GM21423 (cell line): ENCODE measurements around the gene ZNF799.
A peak's percentile ranks its signal among the peaks of the same experiment; 100 is the strongest.
"Not testable (repeated sequence)": the region's sequence is repeated elsewhere in the genome, so short reads cannot be mapped to it uniquely, and the experiment has no call there.

ENCODE experiments used
- ATAC-seq: cut with Tn5 transposase; IDR thresholded peaks from one replicate; pipeline ENCODE4 v1.9.1; 2021; ENCODE audit warnings: mild to moderate bottlenecking, moderate library complexity; ENCODE audit not compliant: unreplicated experiment

The ZNF799 gene

DNA sequence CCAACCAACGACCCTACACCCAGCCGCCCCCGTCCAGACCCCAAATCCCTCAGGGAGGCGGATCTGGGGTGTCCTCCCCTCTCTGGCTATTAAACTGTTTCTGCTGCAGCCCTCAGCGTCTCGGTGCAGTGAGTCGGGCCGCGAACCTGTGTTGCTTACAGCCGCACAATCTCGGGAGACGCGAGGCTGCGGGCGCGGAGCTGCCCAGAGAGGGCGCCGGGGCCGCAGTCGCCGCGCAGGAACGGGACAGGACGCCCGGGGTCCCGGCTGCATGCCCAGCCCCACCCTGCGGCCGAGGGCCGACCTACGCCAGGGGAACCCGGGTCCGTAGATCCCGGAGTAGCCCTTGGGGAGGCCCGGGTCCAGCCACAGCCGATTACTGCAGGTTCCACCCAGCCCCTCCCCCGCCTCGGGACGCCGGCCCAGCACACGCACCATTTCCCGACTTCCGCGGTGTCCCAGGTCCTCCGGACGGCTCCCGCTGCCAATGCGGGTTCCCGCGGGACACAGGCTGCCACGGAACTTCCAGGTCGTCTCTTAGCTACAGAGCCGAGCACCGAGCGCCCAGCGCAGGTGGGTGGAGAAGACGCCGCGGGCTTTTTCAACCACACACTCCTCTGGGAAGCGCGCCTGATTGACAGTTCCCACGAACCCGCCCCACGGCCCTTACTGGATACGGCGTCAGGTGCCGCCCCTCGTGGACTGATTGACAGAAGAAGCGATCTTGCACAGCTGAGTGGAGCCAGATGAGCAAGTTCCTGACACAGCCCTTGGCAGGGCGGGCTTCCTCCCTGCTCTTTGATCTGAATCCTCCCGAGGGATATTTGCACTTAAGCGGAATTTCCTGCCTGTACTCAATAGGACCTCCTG lies at the start of gene ZNF799:
Gene ZNF799 (minus strand): TSS at position 639 of the 870 bp plus-strand sequence. CDS start 201 bp downstream, at position 438.
- ATAC-seq: peak; percentile 82

DNA sequence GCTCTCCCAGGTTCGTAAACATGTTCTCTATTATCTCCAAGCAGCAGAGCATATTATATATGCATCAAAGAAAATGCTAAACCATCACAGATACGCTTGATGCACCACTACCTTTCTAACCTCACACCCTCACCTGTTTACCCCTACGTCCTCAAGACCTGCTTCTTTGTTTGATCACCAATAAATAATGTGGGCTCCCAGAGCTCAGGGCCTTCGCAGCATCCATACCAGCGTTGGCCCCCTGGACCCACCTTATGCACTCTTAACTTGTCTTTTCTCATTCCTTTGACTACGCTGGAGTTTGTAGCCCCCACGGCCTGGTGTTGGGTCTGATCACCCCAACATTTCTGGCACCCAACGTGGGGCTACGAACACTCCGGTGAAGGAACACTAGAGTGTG lies 49.8 kb upstream of the ZNF799 start:
- ATAC-seq: no peak

DNA sequence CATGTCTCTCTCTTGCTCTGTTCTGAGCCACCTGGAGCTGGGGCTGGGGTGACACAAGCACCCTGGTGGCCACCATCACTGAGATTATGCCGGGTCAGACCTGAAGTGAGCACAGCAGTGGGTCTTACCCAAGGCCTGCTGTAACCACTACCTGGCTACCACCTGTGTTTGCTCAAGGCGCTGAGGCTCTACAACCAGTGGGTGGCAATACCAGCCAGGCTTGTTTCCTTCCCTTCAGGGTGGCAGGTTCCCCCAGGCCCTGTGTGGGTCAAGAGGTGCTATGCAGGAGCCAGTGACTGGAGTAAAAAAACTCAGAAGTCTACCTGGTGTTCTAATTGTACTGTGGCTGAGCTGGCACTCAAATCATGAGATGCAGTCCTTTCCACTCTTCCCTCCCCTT lies 47.7 kb upstream of the ZNF799 start:
- no peak for ATAC-seq

DNA sequence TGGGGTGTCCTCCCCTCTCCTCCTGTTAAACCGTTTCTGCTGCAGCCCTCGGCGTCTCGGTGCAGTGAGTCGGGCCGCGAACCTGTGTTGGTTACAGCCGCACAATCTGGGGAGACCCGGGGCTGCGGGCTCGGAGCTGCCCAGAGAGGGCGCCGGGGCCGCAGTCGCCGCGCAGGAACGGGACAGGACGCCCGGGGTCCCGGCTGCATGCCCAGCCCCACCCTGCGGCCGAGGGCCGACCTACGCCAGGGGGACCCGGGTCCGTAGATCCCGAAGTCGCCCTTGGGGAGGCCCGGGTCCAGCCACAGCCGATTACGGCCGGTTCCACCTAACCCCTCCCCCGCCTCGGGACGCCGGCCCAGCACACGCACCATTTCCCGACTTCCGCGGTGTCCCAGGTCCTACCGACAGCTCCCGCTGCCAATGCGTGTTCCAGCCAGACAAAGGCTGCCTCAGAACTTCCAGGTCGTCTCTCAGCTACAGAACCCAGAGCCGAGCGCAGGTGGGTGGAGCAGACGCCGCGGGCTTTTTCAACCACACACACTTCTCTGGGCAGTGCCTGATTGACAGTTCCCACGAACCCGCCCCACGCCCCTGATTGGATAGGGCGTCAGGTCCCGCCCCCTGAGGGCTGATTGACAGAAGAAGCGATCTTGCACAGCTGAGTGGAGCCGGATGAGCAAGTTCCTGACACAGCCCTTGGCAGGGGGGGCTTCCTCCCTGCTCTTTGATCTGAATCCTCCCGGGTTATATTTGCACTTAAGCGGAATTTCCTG lies 39.7 kb upstream of the ZNF799 start, which contains the start of gene ZNF443:
Gene ZNF443 (minus strand): TSS at position 481 of the 776 bp plus-strand sequence. CDS start 107 bp downstream, at position 374.
- peak; percentile 85 for ATAC-seq

DNA sequence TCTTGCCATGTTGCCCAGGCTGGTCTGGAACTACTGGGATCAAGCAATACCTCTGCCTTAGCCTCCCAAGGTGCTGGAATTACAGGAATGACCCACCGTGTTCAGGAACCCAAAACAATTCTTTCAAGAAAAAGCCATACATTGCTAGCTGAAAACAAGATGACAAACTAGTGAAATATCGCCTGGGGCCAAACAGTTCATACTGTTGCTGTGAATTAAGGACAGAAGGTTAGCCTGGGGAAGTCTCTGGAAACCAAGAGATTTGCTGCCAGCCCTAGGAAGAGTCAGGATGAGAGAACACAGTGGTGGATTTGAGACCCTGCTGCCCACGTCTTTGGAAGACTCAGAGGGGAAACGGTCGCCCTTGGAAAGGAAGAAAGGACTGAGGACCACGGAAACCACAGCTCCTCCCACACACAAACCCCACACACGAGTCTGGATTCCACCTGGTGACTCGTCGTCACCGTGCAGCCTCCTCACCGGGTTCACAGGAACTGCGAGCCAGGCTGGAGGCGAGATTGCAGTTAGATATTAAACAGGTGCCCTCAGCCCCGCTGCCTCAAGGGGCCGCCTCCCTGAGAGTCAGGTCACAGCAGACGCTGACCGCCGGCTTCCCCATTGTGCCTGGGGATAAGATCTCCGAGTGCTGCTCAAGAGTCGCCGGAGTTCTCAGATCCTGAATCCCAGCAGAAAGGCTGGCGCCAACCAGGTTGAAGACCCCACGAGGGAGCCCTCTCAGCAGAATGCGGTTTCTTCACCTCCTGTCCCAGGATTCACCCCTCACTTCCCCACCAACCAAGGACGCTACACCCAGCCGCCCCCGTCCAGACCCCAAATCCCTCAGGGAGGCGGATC lies 38.8 kb upstream of the ZNF799 start:
- peak; percentile 43 for ATAC-seq

DNA sequence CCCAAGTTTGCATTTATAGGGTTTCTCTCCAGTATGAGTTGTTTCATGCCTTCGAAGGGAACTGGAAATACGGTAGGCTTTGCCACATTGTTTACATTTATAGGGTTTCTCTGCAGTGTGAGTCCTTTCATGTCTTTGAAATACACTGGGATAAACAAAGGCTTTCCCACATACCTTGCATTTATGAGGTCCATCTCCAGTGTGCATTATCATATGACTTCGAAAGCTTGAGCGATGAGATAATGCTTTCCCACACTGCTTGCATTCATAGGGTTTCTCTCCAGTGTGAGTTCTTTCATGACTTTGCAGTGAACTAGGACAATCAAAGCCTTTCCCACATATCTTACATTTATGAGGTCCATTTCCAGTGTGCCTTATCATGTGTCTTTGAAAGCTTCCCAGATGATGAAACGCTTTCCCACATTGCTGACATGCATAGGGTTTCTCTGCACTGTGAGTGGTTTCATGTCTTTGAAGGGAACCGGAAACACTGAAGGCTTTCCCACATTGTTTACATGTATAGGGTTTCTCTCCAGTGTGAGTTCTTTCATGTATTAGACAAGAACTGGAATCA lies 29.7 kb upstream of the ZNF799 start:
- ATAC-seq: not testable (repeated sequence)

DNA sequence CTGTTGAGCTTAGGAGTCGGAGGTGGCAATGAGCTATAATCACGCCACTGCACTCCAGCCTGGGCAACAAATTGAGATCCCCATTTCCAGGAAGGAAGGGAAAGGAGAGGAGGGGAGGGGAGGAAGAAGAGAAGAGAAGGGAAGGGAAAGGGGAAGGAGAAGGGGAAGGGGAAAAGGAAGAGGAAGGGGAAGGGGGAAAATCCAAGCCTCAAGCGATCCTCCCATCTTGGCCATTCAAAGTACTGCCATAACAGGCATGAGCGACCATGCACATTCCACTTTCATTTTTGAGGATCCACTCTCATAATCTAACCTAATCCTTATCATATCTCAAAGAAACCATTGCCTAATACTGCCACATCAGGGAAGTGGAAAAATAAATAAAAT lies 24.8 kb upstream of the ZNF799 start:
- ATAC-seq: no peak

DNA sequence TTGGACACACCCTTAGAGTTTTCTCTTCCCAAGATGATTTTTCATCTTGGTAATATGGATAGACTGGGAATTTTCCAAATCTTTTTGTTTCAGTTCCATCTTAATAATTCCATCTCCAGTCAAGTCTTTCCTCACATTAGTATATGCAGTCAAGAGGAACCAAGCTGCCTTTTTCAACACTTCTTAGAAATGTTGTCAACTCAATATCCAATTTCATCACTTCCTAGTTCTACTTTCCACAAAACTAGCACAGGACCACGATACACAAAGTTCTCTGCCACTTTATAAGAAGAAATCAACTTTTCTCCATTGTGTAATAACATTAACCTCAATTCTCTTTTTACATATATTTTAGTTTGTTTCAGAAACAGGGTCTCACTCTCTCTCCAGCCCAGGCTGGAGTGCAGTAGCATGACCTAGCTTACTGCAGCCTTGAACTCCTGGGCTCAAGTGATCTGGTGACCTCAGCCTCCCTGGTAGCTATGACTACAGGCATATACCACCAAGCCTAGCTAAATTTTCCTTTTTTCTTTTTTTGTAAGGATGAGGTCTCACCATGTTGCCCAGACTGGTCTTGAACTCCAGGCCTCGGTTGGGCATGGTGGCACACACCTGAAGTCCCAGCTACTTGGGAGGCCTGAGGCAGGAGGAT lies 24.3 kb upstream of the ZNF799 start:
- ATAC-seq: no peak

DNA sequence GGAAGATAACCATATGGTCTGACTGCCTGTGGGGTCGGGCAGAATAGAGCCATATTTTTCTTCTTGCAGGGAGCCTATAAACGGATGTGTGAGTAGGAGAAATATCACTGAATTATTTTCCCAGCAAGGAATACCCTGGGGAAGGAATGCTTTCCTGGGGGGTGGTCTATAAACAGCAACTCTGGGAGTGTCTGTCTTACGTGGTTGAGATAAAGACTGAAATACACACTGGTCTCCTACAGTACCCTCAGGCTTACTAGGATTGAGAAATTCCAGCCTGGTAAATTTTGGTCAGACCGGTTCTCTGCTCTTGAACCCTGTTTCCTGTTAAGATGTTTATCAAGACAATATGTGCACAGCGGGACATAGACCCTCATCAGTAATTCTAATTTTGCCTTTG lies 16.2 kb upstream of the ZNF799 start:
- not testable (repeated sequence) for ATAC-seq

DNA sequence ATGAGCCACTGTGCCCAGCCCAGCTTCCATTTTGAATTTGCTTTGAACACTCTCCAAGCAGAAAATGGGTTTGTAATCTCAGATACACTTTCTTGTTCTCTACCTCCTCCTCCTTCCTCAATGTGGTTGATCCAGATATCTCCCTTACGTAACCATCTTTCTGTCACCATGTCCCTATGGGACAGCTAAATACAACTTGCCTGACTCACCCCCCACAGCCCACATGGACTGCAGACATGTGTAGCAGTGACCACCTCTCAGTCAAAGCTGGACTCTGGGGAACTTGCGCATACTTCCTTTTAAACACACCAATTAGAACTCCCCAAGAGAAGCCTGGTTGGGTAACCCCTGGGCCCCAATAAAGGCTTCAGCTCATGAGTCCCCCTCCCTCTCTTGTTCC lies 10.8 kb upstream of the ZNF799 start:
- no peak for ATAC-seq

DNA sequence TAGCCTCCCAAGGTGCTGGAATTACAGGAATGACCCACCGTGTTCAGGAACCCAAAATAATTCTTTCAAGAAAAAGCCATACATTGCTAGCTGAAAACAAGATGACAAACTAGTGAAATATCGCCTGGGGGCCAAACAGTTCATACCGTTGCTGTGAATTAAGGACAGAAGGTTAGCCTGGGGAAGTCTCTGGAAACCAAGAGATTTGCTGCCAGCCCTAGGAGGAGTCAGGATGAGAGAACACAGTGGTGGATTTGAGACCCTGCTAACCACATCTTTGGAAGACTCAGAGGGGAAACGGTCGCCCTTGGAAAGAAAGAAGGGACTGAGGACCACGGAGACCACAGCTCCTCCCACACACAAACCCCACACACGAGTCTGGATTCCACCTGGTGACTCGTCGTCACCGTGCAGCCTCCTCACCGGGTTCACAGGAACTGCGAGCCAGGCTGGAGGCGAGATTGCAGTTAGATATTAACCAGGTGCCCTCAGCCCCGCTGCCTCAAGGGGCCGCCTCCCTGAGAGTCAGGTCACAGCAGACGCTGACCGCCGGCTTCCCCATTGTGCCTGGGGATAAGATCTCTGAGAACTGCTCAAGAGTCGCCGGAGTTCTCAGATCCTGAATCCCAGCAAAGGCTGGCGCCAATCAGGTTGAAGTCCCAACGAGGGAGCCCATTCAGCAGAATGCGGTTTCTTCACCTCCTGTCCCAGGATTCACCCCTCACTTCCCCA lies 1.0 kb downstream of the ZNF799 start:
- peak; percentile 39 for ATAC-seq

DNA sequence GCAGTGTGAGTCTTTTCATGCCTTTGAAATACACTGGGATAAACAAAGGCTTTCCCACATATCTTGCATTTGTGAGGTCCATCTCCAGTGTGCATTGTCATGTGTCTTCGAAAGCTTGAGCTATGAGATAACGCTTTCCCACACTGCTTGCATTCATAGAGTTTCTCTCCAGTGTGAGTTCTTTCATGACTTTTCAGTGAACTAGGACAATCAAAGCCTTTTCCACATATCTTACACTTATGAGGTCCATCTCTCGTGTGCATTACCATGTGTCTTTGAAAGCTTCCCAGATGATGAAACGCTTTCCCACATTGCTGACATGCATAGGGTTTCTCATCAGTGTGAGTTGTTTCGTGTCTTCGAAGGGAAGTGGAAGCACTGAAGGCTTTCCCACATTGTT lies 9.9 kb downstream of the ZNF799 start:
- not testable (repeated sequence) for ATAC-seq

DNA sequence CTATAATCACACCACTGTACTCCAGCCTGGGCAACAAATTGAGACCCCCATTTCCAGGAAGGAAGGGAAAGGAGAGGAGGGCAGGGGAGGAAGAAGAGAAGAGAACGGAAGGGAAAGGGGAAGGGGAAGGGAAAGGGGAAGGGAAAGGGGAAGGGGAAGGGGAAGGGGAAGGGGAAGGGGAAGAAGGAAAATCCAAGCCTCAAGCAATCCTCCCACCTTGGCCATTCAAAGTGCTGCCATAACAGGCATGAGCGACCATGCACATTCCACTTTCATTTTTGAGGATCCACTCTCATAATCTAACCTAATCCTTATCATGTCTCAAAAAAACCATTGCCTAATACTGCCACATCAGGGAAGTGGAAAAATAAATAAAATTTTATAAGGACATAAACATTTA lies 14.7 kb downstream of the ZNF799 start:
- not testable (repeated sequence) for ATAC-seq

DNA sequence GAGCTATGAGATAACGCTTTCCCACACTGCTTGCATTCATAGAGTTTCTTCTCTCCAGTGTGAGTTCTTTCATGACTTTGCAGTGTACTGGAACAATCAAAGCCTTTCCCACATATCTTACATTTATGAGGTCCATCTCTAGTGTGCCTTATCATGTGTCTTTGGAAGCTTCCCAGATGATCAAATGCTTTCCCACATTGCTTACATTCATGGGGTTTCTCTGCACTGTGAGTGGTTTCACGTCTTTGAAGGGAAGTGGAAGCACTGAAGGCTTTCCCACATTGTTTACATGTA lies 20.7 kb downstream of the ZNF799 start:
- ATAC-seq: no peak

DNA sequence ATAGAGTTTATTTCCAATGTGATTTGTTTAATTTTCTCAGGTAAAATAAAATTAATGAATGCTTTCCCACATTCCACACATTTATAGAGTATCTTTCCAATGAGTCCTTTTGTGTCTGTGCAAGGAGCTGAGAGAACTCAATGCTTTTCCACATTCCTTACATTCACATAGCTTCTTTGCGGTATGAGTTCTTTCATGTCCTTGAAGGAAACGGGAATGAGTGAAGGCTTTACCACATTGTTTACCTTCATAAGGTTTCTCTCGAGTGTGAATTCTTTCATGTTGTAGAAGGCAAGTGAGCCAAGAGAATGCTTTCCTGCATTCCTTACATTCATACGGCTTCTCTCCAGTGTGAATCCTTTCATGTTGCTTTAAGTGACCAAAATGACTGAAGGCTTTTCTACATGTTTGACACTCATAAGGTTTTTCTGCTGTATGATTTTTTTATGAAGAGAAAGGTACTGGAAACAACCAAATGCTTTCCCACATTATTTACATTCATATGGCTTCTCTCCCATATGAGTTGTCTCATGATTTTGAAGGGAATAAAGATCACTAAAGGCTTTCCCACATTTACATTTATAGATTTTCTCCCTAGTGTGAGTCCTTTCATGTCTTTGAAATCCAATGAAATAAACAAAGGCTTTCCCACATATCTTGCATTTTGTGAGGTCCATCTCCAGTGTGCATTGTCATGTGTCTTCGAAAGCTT lies 21.2 kb downstream of the ZNF799 start:
- ATAC-seq: no peak

DNA sequence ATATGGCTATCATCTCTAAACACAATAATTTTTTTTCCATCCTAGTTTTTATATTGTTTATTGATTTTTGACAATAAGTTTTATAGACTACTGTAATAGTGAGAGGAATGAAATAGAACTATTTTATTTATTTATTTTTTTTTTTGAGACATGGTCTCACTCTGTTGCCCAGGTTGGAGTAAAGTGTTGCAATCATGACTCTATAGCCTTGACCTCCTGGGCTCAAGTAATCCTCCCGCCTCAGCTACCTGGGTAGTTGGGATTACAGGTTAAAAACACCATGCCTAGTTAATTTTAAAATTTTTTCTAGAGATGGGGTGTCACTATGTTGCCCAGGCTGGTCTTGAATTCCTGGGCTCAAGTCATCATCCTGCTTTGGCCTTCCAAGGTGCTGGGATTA lies 27.0 kb downstream of the ZNF799 start:
- ATAC-seq: no peak

DNA sequence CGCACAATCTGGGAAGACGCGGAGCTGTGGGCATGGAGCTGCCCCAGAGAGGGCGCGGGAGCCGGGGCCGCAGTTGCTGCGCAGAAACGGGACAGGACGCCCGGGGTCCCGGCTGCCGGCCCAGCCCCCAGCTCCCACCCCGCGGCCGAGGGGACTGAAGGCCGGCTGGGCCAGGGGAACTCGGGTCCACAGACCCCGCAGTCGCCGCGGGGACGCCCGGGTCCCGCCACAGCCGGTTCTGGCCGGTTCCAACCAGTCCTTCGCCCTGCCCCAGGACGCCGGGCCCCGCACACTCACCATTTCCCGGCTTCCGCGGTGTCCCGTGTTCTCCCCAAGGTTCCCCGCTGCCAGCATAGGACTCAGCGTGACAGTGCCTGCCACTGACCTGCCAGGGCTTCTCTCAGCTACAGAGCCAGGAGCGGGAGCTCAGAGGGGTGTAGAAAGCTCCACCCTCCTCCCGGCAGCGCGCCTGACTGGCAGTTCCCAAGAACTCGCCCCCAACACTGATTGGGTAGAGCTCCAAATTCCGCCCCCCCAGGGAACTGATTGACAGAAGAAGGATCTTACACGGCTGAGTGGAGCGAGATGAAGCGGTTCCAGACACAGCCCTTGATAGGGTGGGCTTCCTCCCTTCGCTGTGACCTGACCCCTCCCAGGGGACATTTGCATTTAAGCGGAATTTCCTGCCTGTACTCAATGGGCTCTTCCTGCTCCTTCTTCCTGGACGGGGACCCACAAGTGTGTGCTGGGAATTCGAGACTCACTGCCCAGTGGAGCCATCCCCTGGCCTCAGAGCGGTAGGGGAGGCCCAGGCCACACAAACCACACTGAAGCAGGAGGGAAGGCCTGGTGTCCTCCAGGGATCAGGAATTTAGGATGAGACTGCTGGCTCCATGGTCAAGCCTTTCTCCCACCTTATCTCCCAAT lies 35.6 kb downstream of the ZNF799 start, which contains the start of gene ZNF442:
Gene ZNF442 (minus strand): TSS at position 448 of the 927 bp plus-strand sequence. CDS start 2,052 bp downstream, outside the sequence.
- ATAC-seq: peak; percentile 90
